Measurements from ENCODE around the gene LRFN5. TPM values are rescaled to one million over a fixed set of nuclear protein-coding genes. Genes with fewer than 3 reads are reported as not detected.
"Not testable (repeated sequence)": the region's sequence is repeated elsewhere in the genome, so short reads cannot be mapped to it uniquely, and the experiment has no call there.

Gene LRFN5
- total RNA-seq, 3 donors from 2014 or later (not counting 1 experiment from before 2014, with no cell fraction given) = not detected

DNA sequence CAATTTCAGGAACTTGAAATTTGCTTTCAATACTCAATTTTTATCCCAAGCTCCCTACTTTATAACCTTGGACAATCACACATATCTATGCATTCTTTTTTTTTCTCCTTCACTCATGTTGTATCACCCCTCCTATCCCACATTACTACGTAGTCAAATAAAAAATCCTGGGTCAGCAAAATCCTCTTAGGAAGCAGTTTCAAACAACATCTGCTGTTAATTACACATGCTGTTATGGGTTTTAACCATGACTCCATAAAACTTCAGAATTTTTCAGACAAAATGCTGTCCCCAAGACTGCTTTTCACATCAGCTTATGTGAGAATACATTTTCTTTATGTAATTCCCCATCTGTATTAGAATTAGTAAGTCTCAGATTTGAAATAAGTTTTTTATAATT is 61.7 kb downstream of the LRFN5 start:
- H3K4me1 Mint-ChIP-seq = no peaks in the 10 kb centered on the region
- 83% methylated on average over 1 of the region's 1 CpG for WGBS (ENCODE audit: insufficient coverage)
- no peak for ATAC-seq
- Histone ChIP-seq H3K27ac (ENCODE audit: low read length) (no peak overlapping the region), H3K36me3 (ENCODE audit: control insufficient read depth, insufficient read depth, low read length) (no peaks in the 10 kb centered on the region), H3K9me3 (ENCODE audit: control insufficient read depth, insufficient read depth, low read length) (no peaks in the 10 kb centered on the region), H3K27me3 (ENCODE audit: control insufficient read depth, insufficient read depth, low read length) (no peaks in the 10 kb centered on the region), H3K4me1 (ENCODE audit: control insufficient read depth, insufficient read depth, low read length) (no peaks in the 10 kb centered on the region), H3K4me3 (ENCODE audit: low read length) (no peak overlapping the region)
- no peak overlapping the region for H3K27ac Mint-ChIP-seq
- no peaks in the 10 kb centered on the region for H3K27me3 Mint-ChIP-seq (ENCODE audit: low read depth in 2 of 2)
- no peak for DNase-seq
- no peaks in the 10 kb centered on the region for H3K9me3 Mint-ChIP-seq
- no peaks in the 10 kb centered on the region for H3K36me3 Mint-ChIP-seq
- intact Hi-C loops (cut with micrococcal nuclease) = no loop called here
- H3K4me3 Mint-ChIP-seq = no peak overlapping the region
- TF ChIP-seq, protein P1, sequence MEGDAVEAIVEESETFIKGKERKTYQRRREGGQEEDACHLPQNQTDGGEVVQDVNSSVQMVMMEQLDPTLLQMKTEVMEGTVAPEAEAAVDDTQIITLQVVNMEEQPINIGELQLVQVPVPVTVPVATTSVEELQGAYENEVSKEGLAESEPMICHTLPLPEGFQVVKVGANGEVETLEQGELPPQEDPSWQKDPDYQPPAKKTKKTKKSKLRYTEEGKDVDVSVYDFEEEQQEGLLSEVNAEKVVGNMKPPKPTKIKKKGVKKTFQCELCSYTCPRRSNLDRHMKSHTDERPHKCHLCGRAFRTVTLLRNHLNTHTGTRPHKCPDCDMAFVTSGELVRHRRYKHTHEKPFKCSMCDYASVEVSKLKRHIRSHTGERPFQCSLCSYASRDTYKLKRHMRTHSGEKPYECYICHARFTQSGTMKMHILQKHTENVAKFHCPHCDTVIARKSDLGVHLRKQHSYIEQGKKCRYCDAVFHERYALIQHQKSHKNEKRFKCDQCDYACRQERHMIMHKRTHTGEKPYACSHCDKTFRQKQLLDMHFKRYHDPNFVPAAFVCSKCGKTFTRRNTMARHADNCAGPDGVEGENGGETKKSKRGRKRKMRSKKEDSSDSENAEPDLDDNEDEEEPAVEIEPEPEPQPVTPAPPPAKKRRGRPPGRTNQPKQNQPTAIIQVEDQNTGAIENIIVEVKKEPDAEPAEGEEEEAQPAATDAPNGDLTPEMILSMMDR (IDR thresholded peaks at IDR 0.05) = no peak

DNA sequence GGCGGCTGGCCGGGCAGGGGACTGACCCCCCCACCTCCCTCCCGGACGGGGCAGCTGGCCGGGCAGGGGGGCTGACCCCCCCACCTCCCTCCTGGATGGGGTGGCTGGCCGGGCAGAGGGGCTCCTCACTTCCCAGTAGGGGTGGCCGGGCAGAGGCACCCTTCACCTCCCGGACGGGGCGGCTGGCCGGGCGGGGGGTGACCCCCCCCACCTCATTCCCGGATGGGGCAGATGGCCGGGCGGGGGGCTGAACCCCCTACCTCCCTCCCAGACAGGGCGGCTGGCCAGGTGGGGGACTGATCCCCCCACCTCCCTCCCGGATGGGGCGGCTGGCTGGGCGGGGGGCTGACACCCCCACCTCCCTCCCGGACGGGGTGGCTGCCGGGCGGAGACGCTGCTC is 66.9 kb downstream of the LRFN5 start:
- H3K27me3 Mint-ChIP-seq (ENCODE audit: low read depth in 2 of 2); H3K4me3 Mint-ChIP-seq; H3K9me3 Mint-ChIP-seq; H3K36me3 ChIP-seq (ENCODE audit: control insufficient read depth, insufficient read depth, low read length); DNase-seq; ATAC-seq; H3K27ac Mint-ChIP-seq; H3K4me1 Mint-ChIP-seq; H3K9me3 ChIP-seq (ENCODE audit: control insufficient read depth, insufficient read depth, low read length); H3K36me3 Mint-ChIP-seq; H3K4me1 ChIP-seq (ENCODE audit: control insufficient read depth, insufficient read depth, low read length); H3K27me3 ChIP-seq (ENCODE audit: control insufficient read depth, insufficient read depth, low read length); intact Hi-C loops (cut with micrococcal nuclease); H3K27ac ChIP-seq (ENCODE audit: low read length); H3K4me3 ChIP-seq (ENCODE audit: low read length): not testable (repeated sequence)
- 96% methylated on average over 20 of the region's 24 CpGs for WGBS (ENCODE audit: insufficient coverage)

DNA sequence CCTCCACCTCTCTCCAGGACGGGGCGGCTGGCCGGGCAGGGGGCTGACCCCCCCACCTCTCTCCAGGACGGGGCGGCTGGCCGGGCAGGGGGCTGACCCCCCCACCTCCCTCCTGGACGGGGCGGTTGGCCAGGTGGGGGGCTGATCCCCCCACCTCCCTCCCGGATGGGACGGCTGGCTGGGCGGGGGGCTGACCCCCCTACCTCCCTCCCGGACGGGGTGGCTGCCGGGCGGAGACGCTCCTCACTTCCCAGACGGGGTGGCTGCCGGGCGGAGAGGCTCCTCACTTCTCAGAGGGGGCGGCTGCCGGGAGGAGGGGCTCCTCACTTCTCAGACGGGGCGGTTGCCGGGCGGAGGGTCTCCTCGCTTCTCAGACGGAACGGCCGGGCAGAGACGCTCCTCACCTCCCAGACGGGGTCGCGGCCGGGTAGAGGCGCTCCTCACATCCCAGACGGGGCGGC is 67.9 kb downstream of the LRFN5 start:
- ATAC-seq; H3K4me1 Mint-ChIP-seq; H3K27ac Mint-ChIP-seq; H3K4me3 Mint-ChIP-seq; H3K9me3 Mint-ChIP-seq; H3K4me3 ChIP-seq (ENCODE audit: low read length); H3K36me3 Mint-ChIP-seq; H3K36me3 ChIP-seq (ENCODE audit: control insufficient read depth, insufficient read depth, low read length); H3K27me3 Mint-ChIP-seq (ENCODE audit: low read depth in 2 of 2); H3K9me3 ChIP-seq (ENCODE audit: control insufficient read depth, insufficient read depth, low read length); intact Hi-C loops (cut with micrococcal nuclease); DNase-seq; H3K27me3 ChIP-seq (ENCODE audit: control insufficient read depth, insufficient read depth, low read length); H3K4me1 ChIP-seq (ENCODE audit: control insufficient read depth, insufficient read depth, low read length); H3K27ac ChIP-seq (ENCODE audit: low read length): not testable (repeated sequence)
- WGBS (ENCODE audit: insufficient coverage) = 96% methylated on average over 31 of the region's 37 CpGs

DNA sequence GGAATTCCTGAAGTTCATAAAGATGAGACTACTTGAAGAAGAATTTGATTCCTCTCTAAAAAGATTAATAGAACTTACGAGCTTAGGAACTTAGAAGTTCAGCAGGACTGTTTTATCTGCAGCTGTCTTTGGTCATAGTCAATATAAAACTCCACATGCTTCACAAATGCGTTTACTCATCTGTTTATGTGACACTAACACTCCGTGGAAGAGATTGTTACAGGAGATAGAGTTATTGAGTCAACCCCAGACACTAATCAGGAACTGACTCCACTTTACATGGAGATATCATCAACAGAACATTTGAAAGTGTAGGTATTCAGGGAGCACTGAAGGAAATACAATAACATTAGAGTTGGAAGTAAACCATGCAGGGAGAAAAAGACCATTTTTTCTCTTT is 92.8 kb downstream of the LRFN5 start:
- Histone ChIP-seq H3K4me1 (ENCODE audit: control insufficient read depth, insufficient read depth, low read length) (no peaks in the 10 kb centered on the region), H3K9me3 (ENCODE audit: control insufficient read depth, insufficient read depth, low read length) (no peaks in the 10 kb centered on the region), H3K4me3 (ENCODE audit: low read length) (no peak overlapping the region), H3K36me3 (ENCODE audit: control insufficient read depth, insufficient read depth, low read length) (no peaks in the 10 kb centered on the region), H3K27me3 (ENCODE audit: control insufficient read depth, insufficient read depth, low read length) (no peaks in the 10 kb centered on the region), H3K27ac (ENCODE audit: low read length) (no peak overlapping the region)
- peaks cover 11% of the 10 kb centered on the region for H3K36me3 Mint-ChIP-seq
- DNase-seq (no peak), ATAC-seq (no peak)
- 80% methylated on average over 1 of the region's 3 CpGs for WGBS (ENCODE audit: insufficient coverage)
- H3K4me1 Mint-ChIP-seq = no peaks in the 10 kb centered on the region
- TF ChIP-seq, protein P1 (IDR thresholded peaks at IDR 0.05) = no peak
- no peak overlapping the region for H3K4me3 Mint-ChIP-seq
- peaks cover 5 to 11% of the 10 kb centered on the region in 2 donors for H3K9me3 Mint-ChIP-seq
- H3K27ac Mint-ChIP-seq = no peak overlapping the region
- intact Hi-C loops (cut with micrococcal nuclease) = no loop called here
- no peaks in the 10 kb centered on the region for H3K27me3 Mint-ChIP-seq (ENCODE audit: low read depth in 2 of 2)

Data from natural killer cell (primary cell).